Large intestine (tissue), 3 donors: ENCODE results near the gene ITGA11. TPM values are rescaled to one million over a fixed set of nuclear protein-coding genes. Genes with fewer than 3 reads are reported as not detected.
"Not testable (repeated sequence)": the region's sequence is repeated elsewhere in the genome, so short reads cannot be mapped to it uniquely, and the experiment has no call there.

ENCODE experiments used
- DNase-seq, 2 donors: peaks; one replicate each; pipeline versions ENCODE4 v3.0.0 to v3.0.0-alpha.2; 2013
- H3K27ac ChIP-seq: one replicate; pipeline ENCODE4 v1.5.1; 2013; ENCODE audit warnings: low read length
- H3K27me3 ChIP-seq: 2 replicates; pipeline ENCODE4 v1.6.1; 2013; ENCODE audit warnings: low read length; ENCODE audit not compliant: control insufficient read depth, insufficient read depth
- H3K36me3 ChIP-seq: 2 replicates; pipeline ENCODE4 v1.6.1; 2013; ENCODE audit warnings: low read length; ENCODE audit not compliant: control insufficient read depth, insufficient read depth
- H3K4me1 ChIP-seq: one replicate; pipeline ENCODE4 v1.6.1; 2013; ENCODE audit warnings: low read length; ENCODE audit not compliant: control insufficient read depth, insufficient read depth
- H3K4me3 ChIP-seq: one replicate; pipeline ENCODE4 v1.5.1; 2013; ENCODE audit warnings: low read length
- H3K9me3 ChIP-seq: one replicate; pipeline ENCODE4 v1.6.1; 2013; ENCODE audit warnings: mild to moderate bottlenecking, low read depth, low read length, moderate library complexity; ENCODE audit not compliant: control insufficient read depth
- WGBS: methylation state at CpG from one replicate; pipeline ENCODE4 v1.1.5; 2013; ENCODE audit warnings: low lambda C conversion rate; ENCODE audit not compliant: insufficient coverage; 5-methylcytosine and 5-hydroxymethylcytosine counted together
- polyA plus RNA-seq: library from polyadenylated mRNA; unstranded; fragments of 120-200 nt; gene quantifications from one replicate; pipeline ENCODE4 v1.2.1, GENCODE V29; 2013

Gene ITGA11
- polyA plus RNA-seq, 1 donor: 1.8 TPM

DNA sequence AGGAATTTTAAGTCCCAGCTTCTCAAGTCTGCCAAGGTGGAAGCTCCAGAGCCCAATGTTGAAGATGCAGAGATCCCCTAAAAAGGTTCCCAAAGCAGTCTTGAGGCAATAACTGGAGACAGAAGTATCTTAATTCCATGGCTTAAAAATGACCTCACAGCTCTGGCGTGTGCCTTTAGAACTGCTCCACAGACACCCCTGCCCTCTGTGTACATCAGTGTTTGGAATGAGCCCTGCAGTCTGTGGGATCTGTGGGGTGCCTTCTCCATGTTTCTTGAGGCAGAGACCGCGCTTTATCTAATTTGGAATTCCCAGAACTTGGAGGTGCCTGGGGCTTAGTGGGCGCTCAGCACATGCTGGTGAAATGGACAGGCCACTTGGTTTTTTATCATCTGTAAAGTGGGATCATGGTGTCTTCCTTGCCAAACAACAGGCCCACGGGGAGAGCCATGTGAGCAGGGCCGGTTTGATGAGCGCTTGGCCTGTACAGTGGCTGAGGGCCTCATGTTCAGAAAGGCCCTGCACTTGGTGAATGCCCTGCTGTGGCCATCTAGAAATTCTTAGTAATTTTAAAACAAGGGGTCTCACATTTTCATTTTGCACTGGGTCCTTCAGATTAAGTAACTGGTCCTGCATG lies 7.1 kb downstream of the ITGA11 start:
- H3K27me3 ChIP-seq: peaks cover 3% of the 10 kb centered on the region
- WGBS: no CpG with 5 or more reads among the region's 7 CpGs
- no peaks in the 10 kb centered on the region for H3K9me3 ChIP-seq
- H3K36me3 ChIP-seq: no peaks in the 10 kb centered on the region
- H3K27ac ChIP-seq: no peak overlapping the region
- H3K4me3 ChIP-seq: no peak overlapping the region
- H3K4me1 ChIP-seq: peaks cover 10% of the 10 kb centered on the region
- no peak for DNase-seq

DNA sequence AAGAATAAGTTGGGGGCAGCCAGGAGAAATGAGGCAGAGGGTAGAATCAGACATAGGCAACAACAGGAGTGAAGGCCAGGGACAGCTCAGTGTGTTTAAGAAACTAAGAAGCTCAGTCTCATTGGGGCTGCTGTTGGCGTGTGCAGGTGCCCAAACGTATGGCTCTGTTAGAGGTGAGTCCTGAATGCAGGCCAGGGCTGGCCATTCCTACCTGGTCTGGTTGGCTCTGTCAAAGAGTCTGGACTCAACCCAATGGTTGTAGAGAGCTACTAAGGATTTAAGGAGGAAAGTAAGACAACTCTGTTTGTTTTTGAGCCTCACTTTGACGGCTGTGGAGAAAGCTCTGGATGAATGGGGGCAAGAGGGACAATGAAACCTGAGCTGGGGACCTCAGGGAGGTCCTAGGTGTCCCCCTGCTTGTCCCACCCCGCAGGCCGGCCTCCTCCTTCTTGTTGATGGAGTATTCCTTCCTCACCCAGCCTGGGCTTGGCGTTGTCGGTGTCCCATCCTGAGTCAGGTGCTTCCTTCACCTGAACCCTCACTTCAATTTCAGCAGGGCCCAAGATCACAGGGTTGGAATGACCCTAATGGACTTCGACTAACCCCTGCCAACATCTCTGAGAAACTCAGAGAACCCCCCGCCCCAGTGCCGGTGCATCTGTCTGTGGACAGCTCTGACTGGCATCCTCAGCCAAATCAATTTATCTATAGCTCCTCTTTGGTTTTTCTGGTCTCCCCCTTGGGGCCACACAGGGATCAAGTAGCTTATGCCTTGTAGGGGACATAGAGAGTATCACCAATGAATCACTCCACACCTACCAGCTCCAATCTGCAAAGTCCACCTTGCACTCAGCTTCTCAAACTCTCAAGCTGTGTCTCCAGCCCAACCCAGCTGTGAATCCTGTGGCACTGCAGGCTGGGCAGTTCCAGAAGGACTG lies 8.3 kb downstream of the ITGA11 start:
- no peaks in the 10 kb centered on the region for H3K27me3 ChIP-seq
- H3K4me1 ChIP-seq: peaks cover 18% of the 10 kb centered on the region
- 50% methylated on average over 1 of the region's 10 CpGs for WGBS
- H3K27ac ChIP-seq: no peak overlapping the region
- no peaks in the 10 kb centered on the region for H3K9me3 ChIP-seq
- DNase-seq: no peak
- no peak overlapping the region for H3K4me3 ChIP-seq
- no peaks in the 10 kb centered on the region for H3K36me3 ChIP-seq

DNA sequence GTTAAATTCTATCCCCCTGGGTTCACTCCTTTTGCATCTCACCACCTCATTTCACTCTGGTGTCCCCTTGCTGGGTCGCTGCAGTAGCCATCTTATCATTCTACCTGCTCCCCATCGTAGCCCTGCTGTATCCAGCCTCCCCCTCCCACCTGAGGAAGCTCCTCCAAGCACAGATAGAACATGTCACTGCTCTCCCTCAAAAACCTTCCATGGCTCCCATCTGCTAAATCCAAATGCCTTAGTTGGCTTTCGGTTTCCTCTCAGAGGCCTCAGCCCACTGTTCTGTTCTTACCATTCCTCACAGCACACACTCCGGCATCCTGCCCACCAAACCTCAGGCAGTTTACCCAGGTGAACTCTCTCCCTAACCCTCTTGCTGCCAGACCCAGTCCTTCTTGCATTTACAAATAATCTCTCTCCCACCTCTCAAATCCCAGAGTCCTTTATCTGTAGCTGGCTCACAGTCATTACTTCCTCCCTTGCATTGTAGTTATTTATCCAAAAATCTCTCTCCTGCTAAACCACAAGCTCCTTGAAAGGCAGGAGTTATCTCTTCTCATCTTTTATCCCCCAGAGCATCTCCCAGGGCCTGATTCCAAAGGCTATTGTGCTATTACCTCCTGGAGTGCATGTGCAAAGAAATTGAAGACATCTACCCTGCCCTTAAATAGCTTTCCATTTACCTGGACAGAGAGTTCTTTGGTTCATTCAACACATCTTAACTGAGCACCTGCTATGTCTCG lies 9.4 kb downstream of the ITGA11 start:
- H3K4me1 ChIP-seq: peaks cover 18% of the 10 kb centered on the region
- not testable (repeated sequence) for DNase-seq, H3K9me3 ChIP-seq, H3K27ac ChIP-seq, H3K36me3 ChIP-seq, H3K27me3 ChIP-seq
- 100% methylated on average over 1 of the region's 5 CpGs for WGBS
- peak overlapping the region; percentile 68 for H3K4me3 ChIP-seq

DNA sequence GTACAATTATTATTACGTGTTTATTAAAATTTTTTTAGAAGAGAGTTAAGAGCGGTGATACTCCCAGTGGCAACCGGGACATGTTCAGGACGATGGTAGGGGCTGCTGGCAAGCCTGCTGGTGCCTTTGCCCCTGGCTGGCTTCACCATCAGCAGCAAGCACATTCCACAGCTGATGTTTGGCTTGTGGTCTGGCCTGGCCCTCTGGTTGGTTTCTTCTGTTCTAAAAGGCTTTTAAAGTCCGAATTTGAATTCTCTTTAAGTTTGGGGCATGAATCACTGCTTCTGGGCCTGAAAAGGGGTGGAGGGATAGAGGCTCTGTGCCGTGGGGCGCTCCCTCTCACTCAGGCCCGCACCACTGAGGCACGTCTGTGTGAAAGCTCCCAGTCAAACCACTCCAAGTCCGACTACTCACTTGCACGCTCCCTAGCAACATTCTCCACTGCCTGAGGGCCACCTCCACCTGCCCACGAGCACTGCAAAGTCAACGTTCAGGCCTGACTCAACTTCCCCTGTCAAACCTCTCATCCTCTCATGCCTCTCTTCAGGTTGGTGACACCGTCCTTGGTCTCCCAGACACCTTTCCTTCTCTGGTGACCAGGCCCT lies 10.1 kb downstream of the ITGA11 start:
- Histone ChIP-seq H3K4me1 (peaks cover 18% of the 10 kb centered on the region), H3K9me3 (no peaks in the 10 kb centered on the region), H3K27ac (peak overlapping the region; percentile 91), H3K27me3 (no peaks in the 10 kb centered on the region), H3K4me3 (peak overlapping the region; percentile 68), H3K36me3 (no peaks in the 10 kb centered on the region)
- no CpG with 5 or more reads among the region's 14 CpGs for WGBS
- DNase-seq: no peak

DNA sequence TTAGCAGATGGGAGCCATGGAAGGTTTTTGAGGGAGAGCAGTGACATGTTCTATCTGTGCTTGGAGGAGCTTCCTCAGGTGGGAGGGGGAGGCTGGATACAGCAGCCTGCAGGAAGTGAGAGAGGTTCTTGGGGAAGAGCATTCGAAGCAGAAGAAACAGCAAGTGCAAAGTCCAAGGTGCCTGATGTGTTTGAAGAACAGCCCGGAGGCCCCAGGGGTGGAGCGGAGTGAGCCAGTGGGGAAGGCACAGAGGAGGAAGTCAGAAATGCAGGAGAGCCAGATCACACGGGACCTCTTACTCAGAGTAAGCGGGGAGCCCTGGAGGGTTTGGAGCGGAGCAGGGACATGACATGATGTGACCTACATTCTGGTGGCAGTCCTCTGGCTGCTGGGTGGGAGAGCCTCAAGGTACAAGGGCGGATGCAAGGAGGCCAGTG lies 10.8 kb downstream of the ITGA11 start:
- WGBS: 0% methylated on average over 1 of the region's 7 CpGs
- H3K9me3 ChIP-seq: no peaks in the 10 kb centered on the region

DNA sequence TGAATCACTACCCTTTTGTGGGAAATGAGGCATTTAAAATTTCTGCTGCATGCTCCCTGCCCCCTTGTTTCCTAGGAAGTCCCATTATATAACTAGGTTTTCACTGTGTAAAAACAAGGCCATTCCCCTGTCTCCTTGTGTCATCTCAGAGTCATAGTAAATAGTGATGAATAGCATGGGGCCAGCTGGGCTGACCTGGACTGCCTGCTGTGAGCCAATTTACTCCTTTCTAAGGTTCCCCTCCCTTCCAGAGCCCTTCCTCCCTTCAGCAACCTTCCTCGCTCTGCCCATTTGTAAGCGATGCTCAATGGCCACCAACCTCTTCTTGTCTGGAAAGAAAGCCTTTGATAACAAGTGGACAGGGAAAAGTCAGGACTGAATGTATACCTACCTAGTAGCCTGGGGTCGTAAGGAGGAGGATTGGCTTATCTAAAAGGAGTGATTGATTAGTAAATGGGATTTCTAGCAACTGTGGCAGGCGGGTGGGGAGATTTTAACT lies 11.7 kb downstream of the ITGA11 start:
- Histone ChIP-seq H3K27ac (peak overlapping the region; percentile 72), H3K4me1 (peaks cover 18% of the 10 kb centered on the region), H3K27me3 (no peaks in the 10 kb centered on the region), H3K4me3 (no peak overlapping the region), H3K36me3 (no peaks in the 10 kb centered on the region), H3K9me3 (no peaks in the 10 kb centered on the region)
- peak in 1 of 2 donors; percentile 29 for DNase-seq
- no CpG with 5 or more reads among the region's 4 CpGs for WGBS

More for the DNA sequence above, 10.8 kb downstream of the ITGA11 start:
- Histone ChIP-seq H3K27me3 (no peaks in the 10 kb centered on the region), H3K4me3 (peak overlapping the region; percentile 68), H3K27ac (peak overlapping the region; percentile 91), H3K4me1 (peaks cover 18% of the 10 kb centered on the region), H3K36me3 (no peaks in the 10 kb centered on the region)
- DNase-seq: peak; percentile 90 to 98

DNA sequence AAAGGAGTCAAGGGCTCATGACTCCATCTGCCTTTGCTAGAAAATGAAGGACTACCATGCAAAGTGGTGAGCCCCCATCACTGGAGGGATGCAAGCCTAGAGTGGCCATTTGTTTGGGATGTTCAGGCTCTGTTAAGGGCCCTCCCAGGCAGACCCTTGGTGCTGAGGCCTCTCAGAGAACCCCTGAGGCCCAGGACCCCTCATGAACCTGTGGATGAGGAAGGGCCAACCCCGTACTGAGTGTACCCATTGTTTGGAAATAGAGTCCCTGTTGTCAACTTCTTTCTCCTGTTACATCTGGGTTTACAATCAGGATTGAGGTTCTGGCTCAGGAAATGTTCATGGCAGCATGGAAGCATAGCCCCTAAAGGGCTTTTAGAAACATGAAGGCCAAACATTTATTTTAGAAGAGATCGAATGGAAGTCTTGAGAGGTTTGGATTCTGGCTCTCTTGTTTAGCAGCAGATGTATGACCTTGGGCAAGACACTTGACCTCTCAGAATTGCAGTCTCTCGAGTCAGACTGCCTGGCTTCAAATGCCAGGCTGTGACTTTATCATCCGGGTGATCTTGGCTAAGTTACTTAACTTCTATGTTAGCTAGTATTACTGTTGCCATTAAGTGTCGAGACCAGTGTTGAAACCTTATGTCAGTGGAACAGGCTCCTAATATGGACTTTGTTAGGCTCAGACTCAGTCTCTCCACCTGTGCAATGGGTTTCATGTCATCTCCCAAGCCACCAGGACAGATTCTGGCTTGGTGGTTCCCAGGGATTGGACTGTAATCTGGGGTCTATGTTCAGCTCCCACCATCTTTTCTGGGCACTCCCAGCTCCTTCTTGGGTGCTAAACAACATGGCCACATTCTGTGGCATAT lies 12.4 kb downstream of the ITGA11 start:
- peak overlapping the region; percentile 72 for H3K27ac ChIP-seq
- no peak overlapping the region for H3K4me3 ChIP-seq
- H3K9me3 ChIP-seq: no peaks in the 10 kb centered on the region
- H3K4me1 ChIP-seq: peaks cover 18% of the 10 kb centered on the region
- H3K27me3 ChIP-seq: no peaks in the 10 kb centered on the region
- no peaks in the 10 kb centered on the region for H3K36me3 ChIP-seq
- no peak for DNase-seq
- no CpG with 5 or more reads among the region's 5 CpGs for WGBS

DNA sequence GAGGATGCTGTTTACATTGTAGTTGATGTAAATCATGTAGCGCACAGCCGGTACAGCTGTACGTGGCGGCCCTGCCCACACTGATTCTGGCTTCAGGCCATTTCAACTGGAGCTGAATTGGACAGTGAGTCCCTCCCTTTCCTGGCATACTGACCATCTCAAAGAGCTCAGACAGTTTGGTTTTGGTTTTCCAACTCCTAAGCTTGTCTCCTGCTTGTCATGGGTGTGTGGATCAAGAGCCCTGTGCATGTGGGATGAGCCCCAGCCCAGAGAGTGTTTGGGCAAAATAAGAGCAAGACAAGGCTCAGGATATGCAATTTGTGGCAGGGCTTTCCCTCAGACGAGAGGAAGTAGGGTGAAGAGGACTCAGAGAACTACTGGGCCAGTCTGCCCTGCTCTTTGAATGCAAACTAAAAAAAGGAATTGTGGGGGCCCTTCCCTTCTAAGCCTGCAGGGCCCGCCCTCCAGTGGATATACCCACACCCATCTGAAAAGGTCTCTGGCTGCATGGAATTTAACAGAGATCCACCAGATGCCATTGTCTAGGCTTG lies 13.3 kb downstream of the ITGA11 start:
- no peak overlapping the region for H3K4me3 ChIP-seq
- peaks cover 18% of the 10 kb centered on the region for H3K4me1 ChIP-seq
- H3K36me3 ChIP-seq: no peaks in the 10 kb centered on the region
- peak in 1 of 2 donors; percentile 45 for DNase-seq
- H3K9me3 ChIP-seq: no peaks in the 10 kb centered on the region
- H3K27ac ChIP-seq: no peak overlapping the region
- 20% methylated on average over 1 of the region's 6 CpGs for WGBS
- no peaks in the 10 kb centered on the region for H3K27me3 ChIP-seq

DNA sequence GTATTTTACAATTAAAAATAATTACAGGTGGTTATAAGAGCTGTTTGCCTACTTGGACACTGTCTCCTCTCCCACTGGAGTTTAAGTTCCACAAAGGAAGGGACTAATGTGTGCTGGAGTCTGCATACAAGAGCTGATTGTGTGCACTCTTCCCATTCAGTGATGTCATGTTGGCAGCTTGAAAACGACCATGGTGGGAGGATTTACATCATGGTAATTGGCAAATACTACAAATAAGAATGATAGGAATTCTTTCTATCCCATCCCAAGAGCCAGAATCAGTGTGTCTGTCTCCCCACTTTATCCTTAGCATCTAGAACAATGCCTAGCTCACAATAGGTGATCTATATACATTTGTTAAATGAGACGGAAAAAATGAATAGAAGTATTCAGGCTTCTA lies 14.1 kb downstream of the ITGA11 start:
- H3K36me3 ChIP-seq: no peaks in the 10 kb centered on the region
- H3K4me3 ChIP-seq: no peak overlapping the region
- H3K27me3 ChIP-seq: no peaks in the 10 kb centered on the region
- no peak overlapping the region for H3K27ac ChIP-seq
- H3K9me3 ChIP-seq: no peaks in the 10 kb centered on the region
- WGBS: 100% methylated on average over 1 of the region's 2 CpGs
- H3K4me1 ChIP-seq: peaks cover 18% of the 10 kb centered on the region
- no peak for DNase-seq
